ENCODE data around the gene COL15A1.

COL15A1 gene

DNA sequence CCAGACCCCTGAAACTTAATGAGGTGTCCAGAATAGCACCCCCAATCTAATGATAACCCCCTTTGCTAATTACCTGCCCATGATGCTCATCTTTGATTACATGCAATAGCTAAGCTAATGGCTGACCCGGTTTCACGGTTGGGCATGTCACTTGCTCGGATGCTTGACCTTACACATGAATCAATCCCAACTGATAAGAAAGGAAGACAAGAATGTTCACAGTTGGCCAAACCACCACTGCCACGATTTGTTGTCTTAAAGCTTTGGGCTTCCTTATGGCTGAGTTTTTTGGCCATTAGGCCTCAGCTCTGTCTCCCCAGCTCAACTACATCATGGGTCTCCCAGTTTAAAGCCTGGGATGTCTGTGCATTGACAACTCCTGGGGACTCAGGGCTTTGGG lies 108.1 kb downstream of the COL15A1 start:
- no peak overlapping the region for H3K4me3 ChIP-seq (ENCODE audit: low read length)
- TF ChIP-seq, protein P1, sequence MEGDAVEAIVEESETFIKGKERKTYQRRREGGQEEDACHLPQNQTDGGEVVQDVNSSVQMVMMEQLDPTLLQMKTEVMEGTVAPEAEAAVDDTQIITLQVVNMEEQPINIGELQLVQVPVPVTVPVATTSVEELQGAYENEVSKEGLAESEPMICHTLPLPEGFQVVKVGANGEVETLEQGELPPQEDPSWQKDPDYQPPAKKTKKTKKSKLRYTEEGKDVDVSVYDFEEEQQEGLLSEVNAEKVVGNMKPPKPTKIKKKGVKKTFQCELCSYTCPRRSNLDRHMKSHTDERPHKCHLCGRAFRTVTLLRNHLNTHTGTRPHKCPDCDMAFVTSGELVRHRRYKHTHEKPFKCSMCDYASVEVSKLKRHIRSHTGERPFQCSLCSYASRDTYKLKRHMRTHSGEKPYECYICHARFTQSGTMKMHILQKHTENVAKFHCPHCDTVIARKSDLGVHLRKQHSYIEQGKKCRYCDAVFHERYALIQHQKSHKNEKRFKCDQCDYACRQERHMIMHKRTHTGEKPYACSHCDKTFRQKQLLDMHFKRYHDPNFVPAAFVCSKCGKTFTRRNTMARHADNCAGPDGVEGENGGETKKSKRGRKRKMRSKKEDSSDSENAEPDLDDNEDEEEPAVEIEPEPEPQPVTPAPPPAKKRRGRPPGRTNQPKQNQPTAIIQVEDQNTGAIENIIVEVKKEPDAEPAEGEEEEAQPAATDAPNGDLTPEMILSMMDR (conservative IDR thresholded peaks at IDR 0.05; ENCODE audit: low read depth, low read length), result no peak
- no peak for DNase-seq (ENCODE audit: low read depth)

DNA sequence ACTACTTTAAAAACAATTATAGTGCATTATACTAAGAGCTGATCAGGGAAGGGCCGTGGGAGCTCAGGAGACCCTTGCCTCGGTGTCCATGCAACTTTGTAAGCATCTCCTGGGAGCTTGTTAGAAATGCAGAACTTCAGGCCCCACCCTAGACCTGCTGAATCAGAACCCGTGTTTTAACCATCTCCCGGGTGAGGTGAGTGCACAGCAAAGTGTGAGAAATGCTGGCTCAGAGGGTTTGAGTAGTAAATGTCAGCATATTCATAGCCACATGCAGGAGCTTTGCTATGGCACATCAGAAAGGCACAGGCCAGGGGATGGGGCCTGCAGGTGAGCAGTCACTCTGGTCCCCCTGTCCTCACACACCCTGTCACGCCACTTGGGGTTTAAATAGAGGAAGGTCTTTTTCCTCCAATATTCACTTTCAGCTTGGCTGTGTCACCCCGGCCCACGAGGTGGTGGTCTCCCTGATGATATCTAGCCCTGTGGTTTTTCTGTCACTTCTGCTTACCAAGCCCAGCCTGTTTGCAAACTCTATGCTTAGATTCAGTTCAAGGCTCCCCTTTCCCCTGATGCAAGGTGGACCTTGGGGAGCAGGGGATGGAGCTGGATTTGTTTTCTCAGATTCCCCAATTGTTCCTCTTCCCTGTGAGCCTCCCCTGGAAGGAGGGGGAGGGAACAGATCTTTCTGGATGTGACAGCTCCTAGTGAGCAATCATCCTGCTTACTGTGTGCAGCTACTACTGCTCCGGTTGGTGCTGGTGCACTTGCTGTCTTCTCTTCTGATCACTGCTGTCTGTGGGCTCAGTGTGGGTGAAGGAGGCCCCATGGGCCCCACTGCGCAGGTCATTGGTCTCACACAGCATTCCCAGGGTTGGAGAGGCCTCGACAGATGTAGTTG lies 109.4 kb downstream of the COL15A1 start:
- H3K4me3 ChIP-seq (ENCODE audit: low read length), result no peak overlapping the region
- TF ChIP-seq, protein P1 (conservative IDR thresholded peaks at IDR 0.05; ENCODE audit: low read depth, low read length), result no peak
- no peak for DNase-seq (ENCODE audit: low read depth)

DNA sequence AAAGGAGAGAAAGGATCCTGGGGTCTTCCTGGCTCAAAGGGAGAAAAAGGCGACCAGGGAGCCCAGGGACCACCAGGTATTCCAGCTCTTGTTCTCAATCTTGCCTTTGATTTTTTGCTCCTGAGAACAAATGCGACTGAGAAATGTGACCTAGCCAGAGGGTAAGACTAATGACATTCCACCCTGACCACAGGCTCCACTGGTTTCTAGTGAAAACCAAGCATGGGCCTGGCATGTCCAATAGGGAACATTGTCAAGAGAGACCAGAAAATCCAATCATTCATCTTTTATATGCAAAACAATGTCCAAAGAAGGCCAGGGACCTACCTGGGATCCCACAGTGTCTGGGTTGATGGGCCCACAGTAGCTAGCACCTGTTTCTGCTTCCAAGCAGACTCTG lies 110.9 kb downstream of the COL15A1 start:
- DNase-seq (ENCODE audit: low read depth), result no peak
- TF ChIP-seq, protein P1 (conservative IDR thresholded peaks at IDR 0.05; ENCODE audit: low read depth, low read length), result no peak

DNA sequence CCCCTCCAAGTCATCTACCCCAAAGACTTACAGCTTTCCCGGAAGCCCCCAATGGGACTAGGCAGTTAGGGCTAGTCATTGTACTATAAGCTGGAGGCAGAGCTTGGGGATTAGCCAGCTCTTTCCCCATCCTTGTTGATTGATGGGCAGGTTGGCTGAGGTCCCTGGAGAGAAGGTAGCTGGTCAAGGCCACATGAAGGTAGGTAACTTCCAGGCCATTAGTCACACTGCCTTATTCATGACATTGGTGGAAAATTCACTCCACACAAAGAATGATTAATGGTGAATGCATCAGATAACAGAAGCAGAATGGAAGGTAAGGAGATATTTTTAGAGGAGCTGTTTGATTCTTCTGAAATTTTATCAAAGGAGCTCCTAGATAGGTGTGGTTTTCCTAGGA lies 111.7 kb downstream of the COL15A1 start:
- no peak for DNase-seq (ENCODE audit: low read depth)
- no peak overlapping the region for H3K4me3 ChIP-seq (ENCODE audit: low read length)
- TF ChIP-seq, protein P1 (conservative IDR thresholded peaks at IDR 0.05; ENCODE audit: low read depth, low read length), result no peak

More for the DNA sequence above, 110.9 kb downstream of the COL15A1 start:
- no peak overlapping the region for H3K4me3 ChIP-seq (ENCODE audit: low read length)

DNA sequence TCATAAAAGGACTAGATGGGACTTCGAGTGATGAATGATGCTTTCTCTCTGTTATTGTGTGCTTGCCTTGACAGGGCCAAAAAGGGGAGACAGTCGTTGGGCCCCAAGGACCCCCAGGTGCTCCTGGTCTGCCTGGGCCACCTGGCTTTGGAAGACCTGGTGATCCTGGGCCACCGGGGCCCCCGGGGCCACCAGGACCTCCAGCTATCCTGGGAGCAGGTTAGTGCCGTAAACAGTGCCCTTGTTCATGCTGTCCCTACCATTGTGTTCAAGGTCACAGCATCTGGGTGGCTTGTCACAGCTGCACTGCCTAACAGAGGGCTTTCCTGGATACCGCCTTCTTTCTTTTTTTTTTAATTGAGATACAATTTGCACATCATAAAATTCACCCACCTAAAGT lies 112.5 kb downstream of the COL15A1 start:
- TF ChIP-seq, protein P1 (conservative IDR thresholded peaks at IDR 0.05; ENCODE audit: low read depth, low read length), result no peak
- no peak overlapping the region for H3K4me3 ChIP-seq (ENCODE audit: low read length)
- DNase-seq (ENCODE audit: low read depth), result no peak

DNA sequence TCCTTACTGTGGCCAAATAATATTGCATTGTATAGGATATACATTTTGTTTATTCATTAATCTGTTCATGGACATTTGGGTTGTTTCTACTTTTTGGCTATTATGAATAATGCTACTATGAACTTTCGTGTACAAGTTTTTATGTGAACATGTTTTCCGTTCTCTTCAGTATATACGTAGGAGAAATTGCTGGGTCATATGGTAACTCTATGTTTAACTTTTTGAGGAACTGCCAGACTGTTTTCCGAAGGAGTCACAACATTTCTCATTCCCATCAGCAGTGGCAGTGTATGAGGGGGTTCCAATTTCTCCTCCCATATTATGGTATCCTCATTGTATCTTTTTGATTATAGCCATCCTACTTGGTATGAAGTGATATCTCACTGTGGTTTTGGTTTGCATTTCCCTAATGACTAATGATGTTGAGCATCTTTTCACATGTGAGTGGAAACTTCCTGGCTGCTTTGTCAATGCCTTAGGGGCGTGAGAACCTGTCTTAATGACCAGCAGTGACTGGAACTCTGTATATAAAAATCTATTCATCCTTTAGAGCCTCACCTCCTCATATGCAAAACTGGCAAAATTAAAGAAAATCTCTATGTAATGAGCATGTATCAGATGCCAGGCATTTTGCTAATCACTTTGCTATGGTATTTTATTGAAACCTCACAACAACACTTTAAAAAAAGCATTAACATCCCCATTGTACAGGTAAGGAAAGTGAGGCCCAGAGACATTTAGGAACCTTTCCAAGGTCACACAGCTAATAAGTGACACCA lies 113.4 kb downstream of the COL15A1 start:
- TF ChIP-seq, protein P1 (conservative IDR thresholded peaks at IDR 0.05; ENCODE audit: low read depth, low read length), result no peak
- DNase-seq (ENCODE audit: low read depth), result no peak
- no peak overlapping the region for H3K4me3 ChIP-seq (ENCODE audit: low read length)

All from retinal pigment epithelial cell (primary cell).